IMR-90 (cell line): ENCODE data around the gene PRELP. TPM values are rescaled to one million over a fixed set of nuclear protein-coding genes. Genes with fewer than 3 reads are reported as not detected.
"Not testable (repeated sequence)": the region's sequence is repeated elsewhere in the genome, so short reads cannot be mapped to it uniquely, and the experiment has no call there.

ENCODE experiments used
- ATAC-seq: fragments of 200-7000 bp; cut with Tn5 transposase; 2 replicates; pipeline ENCODE4 v1.9.1; 2020; ENCODE audit warnings: low read depth, mild to moderate bottlenecking, moderate library complexity
- BruUV-seq: library from RNA; stranded (reverse); fragments of 400-500 nt; replicated peaks from 2 replicates; lab custom pipeline; 2021; lab: Mats Ljungman, UMichigan
- CTCF ChIA-PET: fragments of 300-600 bp; formaldehyde crosslinking; extraction: SDS; loops from one replicate; lab custom pipeline; 2021; ENCODE audit warnings: antibody characterized with exemption; lab: Yijun Ruan, JAX
- POLR2A ChIA-PET: fragments of 300-600 bp; sonication (Branson Sonifier 250); formaldehyde crosslinking; loops from one replicate; lab custom pipeline; 2022; ENCODE audit warnings: antibody characterized with exemption; ENCODE audit not compliant: unreplicated experiment; lab: Charles Lee
- DNase-seq: peaks from one replicate; pipeline ENCODE4 v3.0.0; 2013
- H2AFZ ChIP-seq: replicated peaks from 2 replicates; pipeline ENCODE3; 2013; ENCODE audit warnings: low read length, mild to moderate bottlenecking; ENCODE audit not compliant: poor library complexity
- H2AK5ac ChIP-seq: 2 replicates; pipeline ENCODE4 v1.6.1; 2013; ENCODE audit warnings: low read depth, low read length, inconsistent platforms
- H2AK9ac ChIP-seq: replicated peaks from 2 replicates; pipeline ENCODE3; 2013; ENCODE audit warnings: mild to moderate bottlenecking, low read depth, low read length, moderate library complexity; ENCODE audit not compliant: poor library complexity
- H2BK120ac ChIP-seq: 2 replicates; pipeline ENCODE4 v1.6.1; 2013; ENCODE audit warnings: low read depth, low read length, inconsistent platforms
- H2BK15ac ChIP-seq: 3 replicates; pipeline ENCODE4 v1.6.1; 2013; ENCODE audit warnings: low read depth, low read length, inconsistent platforms
- H2BK20ac ChIP-seq: 2 replicates; pipeline ENCODE4 v1.6.1; 2013; ENCODE audit warnings: low read depth, mild to moderate bottlenecking, inconsistent platforms, low read length, moderate library complexity
- H2BK5ac ChIP-seq: 2 replicates; pipeline ENCODE4 v1.6.1; 2013; ENCODE audit warnings: mild to moderate bottlenecking, low read depth, low read length, inconsistent platforms; ENCODE audit not compliant: poor library complexity, severe bottlenecking
- H3K14ac ChIP-seq: replicated peaks from 2 replicates; pipeline ENCODE4 v1.6.1; 2013; ENCODE audit warnings: low read depth, low read length, inconsistent platforms
- H3K18ac ChIP-seq: 2 replicates; pipeline ENCODE4 v1.6.1; 2013; ENCODE audit warnings: low read depth, low read length, control low read depth
- H3K23ac ChIP-seq: 2 replicates; pipeline ENCODE4 v1.6.1; 2013; ENCODE audit warnings: low read depth, low read length, inconsistent platforms
- H3K27ac ChIP-seq: 2 replicates; pipeline ENCODE4 v1.5.1; 2013; ENCODE audit warnings: mild to moderate bottlenecking, control low read depth, low read length; ENCODE audit not compliant: insufficient read depth
- H3K27me3 ChIP-seq: 2 replicates; pipeline ENCODE4 v1.6.1; 2013; ENCODE audit warnings: low read length; ENCODE audit not compliant: control insufficient read depth, insufficient read depth
- H3K36me3 ChIP-seq: 2 replicates; pipeline ENCODE4 v1.6.1; 2013; ENCODE audit warnings: low read length, mixed read lengths; ENCODE audit not compliant: control insufficient read depth, insufficient read depth
- H3K4ac ChIP-seq: 2 replicates; pipeline ENCODE4 v1.6.1; 2013; ENCODE audit warnings: low read depth, low read length, inconsistent platforms
- H3K4me1 ChIP-seq: 2 replicates; pipeline ENCODE4 v1.6.1; 2013; ENCODE audit warnings: low read length, mixed read lengths; ENCODE audit not compliant: control insufficient read depth, insufficient read depth
- H3K4me2 ChIP-seq: 2 replicates; pipeline ENCODE4 v1.6.1; 2013; ENCODE audit warnings: low read depth, mild to moderate bottlenecking, control low read depth, low read length, moderate library complexity
- H3K4me3 ChIP-seq: 2 replicates; pipeline ENCODE4 v1.5.1; 2013; ENCODE audit warnings: low read depth, mild to moderate bottlenecking, control low read depth, low read length, moderate library complexity; ENCODE audit not compliant: insufficient read depth
- H3K56ac ChIP-seq: 2 replicates; pipeline ENCODE4 v1.6.1; 2013; ENCODE audit warnings: low read length, inconsistent platforms; ENCODE audit not compliant: insufficient read depth; ENCODE audit errors: extremely low read depth
- H3K79me1 ChIP-seq, 2 experiments: 2 replicates each; pipeline ENCODE4 v1.6.1; 2013; ENCODE audit warnings: low read length in 2 of 2, inconsistent platforms in 1 of 2, low read depth in 1 of 2
- H3K9ac ChIP-seq: 2 replicates; pipeline ENCODE4 v1.6.1; 2013; ENCODE audit warnings: low read depth, low read length, control low read depth
- H3K9me1 ChIP-seq: 2 replicates; pipeline ENCODE4 v1.6.1; 2013; ENCODE audit warnings: low read length, inconsistent platforms; ENCODE audit not compliant: insufficient read depth
- H3K9me3 ChIP-seq: 2 replicates; pipeline ENCODE4 v1.6.1; 2013; ENCODE audit warnings: low read length; ENCODE audit not compliant: control insufficient read depth, insufficient read depth
- H4K20me1 ChIP-seq: 2 replicates; pipeline ENCODE4 v1.6.1; 2013; ENCODE audit warnings: low read length, inconsistent platforms; ENCODE audit not compliant: insufficient read depth
- H4K5ac ChIP-seq: 2 replicates; pipeline ENCODE4 v1.6.1; 2013; ENCODE audit warnings: mild to moderate bottlenecking, low read depth, low read length, control low read depth
- H4K8ac ChIP-seq, 2 experiments: 2 replicates each; pipeline ENCODE4 v1.6.1; 2013; ENCODE audit warnings: low read depth in 2 of 2, low read length in 2 of 2, control low read depth in 1 of 2, inconsistent platforms in 1 of 2
- H4K91ac ChIP-seq: 2 replicates; pipeline ENCODE4 v1.6.1; 2013; ENCODE audit warnings: low read depth, low read length, inconsistent platforms; ENCODE audit not compliant: insufficient read depth
- WGBS, 2 experiments: methylation state at CpG; one replicate each; pipeline versions ENCODE4 v1.1.5 to v1.1.7; 2013; ENCODE audit warnings: missing lambda C conversion rate in 2 of 2; ENCODE audit not compliant: insufficient read length in 1 of 2; ENCODE audit errors: extremely low coverage in 2 of 2; 5-methylcytosine and 5-hydroxymethylcytosine counted together
- dilution Hi-C: fragments of 300-500 bp; cut with HindIII; formaldehyde crosslinking; loops from one replicate; pipeline ENCODE4 v1.14.3; 2018; ENCODE audit warnings: low sequenced_read_pairs; ENCODE audit not compliant: unreplicated experiment
- in situ Hi-C: fragments of 300-500 bp; cut with MboI; formaldehyde crosslinking; loops from 3 replicates; pipeline ENCODE4 v1.14.3; 2019; ENCODE audit warnings: low sequenced_read_pairs, inconsistent platforms, mixed read lengths
- intact Hi-C: fragments of 100-400 bp; cut with micrococcal nuclease; formaldehyde crosslinking; loops from 2 replicates; pipeline ENCODE4 v1.10.0; 2022
- polyA plus RNA-seq, 3 experiments: library from polyadenylated mRNA; depleted of rRNA; stranded (reverse); fragments of >200 nt; gene quantifications; 2 replicates each; pipeline ENCODE4 v1.2.3, GENCODE V29; 2012; ENCODE audit warnings: low replicate concordance in 1 of 3
- total RNA-seq: library from RNA; depleted of rRNA; stranded (reverse); fragments of >200 nt; gene quantifications from 2 replicates; pipeline ENCODE4 v1.2.3, GENCODE V29; 2012

Gene PRELP
- total and polyA plus RNA-seq, 2 of the 4 experiments (the other 2 are of a cell fraction), result 0.56 TPM; not detected in 1

DNA sequence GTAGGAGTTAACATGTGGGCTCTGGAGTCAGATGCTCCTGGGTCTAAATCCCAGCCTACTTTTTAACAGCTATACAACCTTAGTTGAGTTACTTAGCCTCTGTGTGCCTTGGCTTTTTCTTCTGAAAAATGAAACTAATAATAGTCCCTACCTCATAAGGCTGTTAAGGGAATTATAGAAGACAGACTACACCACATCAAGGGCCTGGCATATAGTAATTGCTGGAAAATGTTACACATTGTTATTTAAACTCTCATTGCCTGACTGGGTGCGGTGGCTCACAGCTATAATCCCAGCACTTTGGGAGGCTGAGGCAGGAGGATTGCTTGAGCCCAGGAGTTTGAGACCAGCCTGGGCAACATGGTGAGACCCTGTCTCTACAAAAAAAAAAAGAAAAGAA is 28.0 kb upstream of the PRELP start:
- H3K36me3 ChIP-seq, H2BK120ac ChIP-seq, H3K27ac ChIP-seq, H3K18ac ChIP-seq, H3K79me1 ChIP-seq, intact Hi-C loops, ATAC-seq, BruUV-seq, H2BK15ac ChIP-seq, POLR2A ChIA-PET, H2BK20ac ChIP-seq, H4K5ac ChIP-seq, H2BK5ac ChIP-seq, H4K91ac ChIP-seq, H3K23ac ChIP-seq, dilution Hi-C loops, H3K4me3 ChIP-seq, H4K8ac ChIP-seq, H3K9me1 ChIP-seq, H2AK9ac ChIP-seq, H3K56ac ChIP-seq, DNase-seq, H2AFZ ChIP-seq, H3K9ac ChIP-seq, H4K20me1 ChIP-seq, H2AK5ac ChIP-seq, H3K4me2 ChIP-seq, H3K14ac ChIP-seq, H3K4ac ChIP-seq, H3K4me1 ChIP-seq: not testable (repeated sequence)
- CTCF ChIA-PET, result interaction anchor here (1.2 kb wide), 2 partner anchors 107 to 180 kb away, joined by 3 read pairs; no protein-coding TSS in a partner anchor
- no CpG with 5 or more reads among the region's 1 CpG for WGBS, 2 experiments
- Histone ChIP-seq H3K9me3 (peaks cover 11% of the 10 kb centered on the region), H3K27me3 (peaks cover 52% of the 10 kb centered on the region)
- in situ Hi-C loops, result loop anchor here (10.0 kb wide), 1 partner anchor 173 kb away; no protein-coding TSS in a partner anchor
